SIG-M5 (cell line): ENCODE measurements around the gene PFDN6.
A peak's percentile ranks its signal among the peaks of the same experiment; 100 is the strongest.
"Not testable (repeated sequence)": the region's sequence is repeated elsewhere in the genome, so short reads cannot be mapped to it uniquely, and the experiment has no call there.

ENCODE experiments used
- DNase-seq: peaks from one replicate; lab custom pipeline; 2025; lab: John Stamatoyannopoulos, UW

Gene PFDN6

DNA sequence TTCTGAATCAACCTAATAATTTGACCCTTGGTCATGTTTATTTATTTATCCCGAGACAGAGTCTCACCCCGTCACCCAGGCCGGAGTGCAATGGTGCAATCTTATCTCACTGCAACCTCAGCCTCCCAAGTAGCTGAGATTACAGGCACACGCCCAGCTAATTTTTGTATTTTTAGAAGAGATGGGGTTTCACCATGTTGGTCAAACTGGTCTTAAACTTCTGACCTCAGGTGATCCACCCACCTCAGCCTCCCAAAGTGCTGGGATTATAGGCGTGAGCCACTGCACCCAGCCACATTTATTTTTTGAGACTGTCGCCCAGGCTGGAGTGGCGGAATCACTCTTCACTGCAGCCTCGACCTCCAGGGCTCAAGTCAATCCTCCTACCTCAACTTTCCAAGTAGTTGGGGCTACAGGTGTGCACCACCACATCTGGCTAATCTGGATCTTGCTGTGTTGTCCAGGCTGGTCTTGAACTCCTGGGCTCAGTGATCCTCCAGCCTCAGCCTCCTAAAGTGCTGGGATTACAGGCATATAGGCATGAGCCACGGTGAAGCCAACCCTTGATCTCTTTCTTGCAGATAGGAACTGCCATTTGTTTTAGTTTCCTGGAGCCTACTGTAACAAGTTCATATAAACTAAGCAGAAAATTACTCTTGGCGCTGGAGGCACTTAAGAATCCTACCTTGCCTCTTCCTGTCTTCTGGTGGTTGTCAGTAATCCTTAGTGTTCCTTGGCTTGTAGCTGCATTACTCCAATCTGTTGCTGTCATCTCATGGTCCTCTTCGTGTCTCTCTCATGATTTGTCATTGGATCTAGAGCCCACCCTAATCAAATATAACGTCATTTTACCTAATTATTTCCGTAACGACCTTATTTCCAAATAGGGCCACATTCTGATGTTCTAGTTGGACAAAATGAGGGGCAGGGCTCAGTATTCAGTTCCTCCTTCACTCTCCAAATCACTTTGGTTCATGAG, 15.2 kb upstream of the PFDN6 start:
- DNase-seq, result no peak

DNA sequence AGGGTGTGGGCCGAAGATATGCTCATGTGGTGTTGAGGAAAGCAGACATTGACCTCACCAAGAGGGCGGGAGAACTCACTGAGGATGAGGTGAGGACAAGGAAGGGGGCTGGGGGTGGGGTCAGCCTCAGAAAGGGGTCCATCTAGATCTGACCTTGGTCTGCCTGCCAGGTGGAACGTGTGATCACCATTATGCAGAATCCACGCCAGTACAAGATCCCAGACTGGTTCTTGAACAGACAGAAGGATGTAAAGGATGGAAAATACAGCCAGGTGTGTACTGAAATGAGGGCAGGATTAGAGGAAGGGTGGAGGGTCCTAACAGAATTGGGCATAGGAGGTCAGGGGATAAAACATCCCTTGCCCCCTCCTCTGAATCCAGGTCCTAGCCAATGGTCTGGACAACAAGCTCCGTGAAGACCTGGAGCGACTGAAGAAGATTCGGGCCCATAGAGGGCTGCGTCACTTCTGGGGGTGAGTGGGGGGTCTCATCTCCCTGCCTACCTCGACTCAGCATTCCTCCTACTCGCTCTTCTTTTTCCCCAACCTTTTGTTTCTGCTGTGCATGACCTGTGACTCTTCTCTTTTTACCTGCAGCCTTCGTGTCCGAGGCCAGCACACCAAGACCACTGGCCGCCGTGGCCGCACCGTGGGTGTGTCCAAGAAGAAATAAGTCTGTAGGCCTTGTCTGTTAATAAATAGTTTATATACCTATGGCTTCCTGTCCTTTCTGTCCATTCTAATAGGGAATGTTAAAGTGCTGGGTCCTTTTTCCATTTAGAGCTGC, 13.4 kb upstream of the PFDN6 start:
- not testable (repeated sequence) for DNase-seq

DNA sequence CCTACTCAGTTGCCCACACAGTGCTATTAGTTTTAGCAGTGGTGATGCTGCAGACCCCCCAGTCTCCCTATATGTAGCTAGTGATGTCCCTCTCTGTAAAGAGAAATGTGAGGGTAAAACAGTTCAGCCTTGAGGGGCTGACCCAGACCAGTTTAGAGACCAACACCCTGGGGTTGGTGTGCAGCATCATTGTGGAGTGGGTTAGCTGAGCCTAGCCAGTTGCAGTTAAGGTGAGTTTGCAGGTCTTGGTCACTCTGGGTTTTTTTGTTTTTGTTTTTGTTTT, 12.9 kb upstream of the PFDN6 start:
- no peak for DNase-seq

DNA sequence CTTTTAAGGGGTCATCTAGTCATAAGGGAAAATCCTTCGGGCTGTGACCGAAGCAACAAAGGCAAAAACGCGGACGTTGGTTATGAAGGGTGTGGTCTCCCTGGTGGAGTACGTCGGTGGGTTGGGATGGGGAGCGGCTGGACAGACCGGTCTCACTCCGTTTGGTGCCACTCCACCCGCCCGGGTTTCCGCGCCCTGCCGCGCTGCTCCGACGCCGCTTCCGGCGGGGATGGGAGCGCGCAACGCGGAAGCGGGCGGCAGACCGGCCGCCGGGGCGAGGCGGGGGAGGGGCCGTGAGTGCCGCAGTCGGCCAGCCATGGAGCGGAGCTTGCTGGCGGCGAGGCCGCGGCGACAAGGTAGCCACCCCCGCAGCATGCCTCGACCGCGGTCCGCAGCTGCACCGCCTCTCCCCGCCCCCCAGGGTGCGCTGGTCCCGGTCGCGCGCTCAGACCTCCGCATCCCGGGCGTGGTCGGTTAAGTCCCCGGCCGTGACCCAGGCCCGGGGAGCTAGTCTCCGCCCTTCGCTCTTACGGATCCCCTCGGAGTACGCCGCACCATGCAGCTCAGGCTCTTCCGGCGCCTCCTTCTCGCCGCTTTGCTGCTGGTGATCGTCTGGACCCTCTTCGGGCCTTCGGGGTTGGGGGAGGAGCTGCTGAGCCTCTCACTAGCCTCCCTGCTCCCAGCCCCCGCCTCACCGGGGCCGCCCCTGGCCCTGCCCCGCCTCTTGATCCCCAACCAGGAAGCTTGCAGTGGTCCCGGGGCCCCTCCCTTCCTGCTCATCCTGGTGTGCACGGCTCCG, 12.3 kb upstream of the PFDN6 start, which contains the start of gene B3GALT4:
B3GALT4 (plus strand) TSS at position 260 of the 799 bp plus-strand sequence; CDS start at position 557, 297 bp downstream.
- peak; percentile 9 for DNase-seq

DNA sequence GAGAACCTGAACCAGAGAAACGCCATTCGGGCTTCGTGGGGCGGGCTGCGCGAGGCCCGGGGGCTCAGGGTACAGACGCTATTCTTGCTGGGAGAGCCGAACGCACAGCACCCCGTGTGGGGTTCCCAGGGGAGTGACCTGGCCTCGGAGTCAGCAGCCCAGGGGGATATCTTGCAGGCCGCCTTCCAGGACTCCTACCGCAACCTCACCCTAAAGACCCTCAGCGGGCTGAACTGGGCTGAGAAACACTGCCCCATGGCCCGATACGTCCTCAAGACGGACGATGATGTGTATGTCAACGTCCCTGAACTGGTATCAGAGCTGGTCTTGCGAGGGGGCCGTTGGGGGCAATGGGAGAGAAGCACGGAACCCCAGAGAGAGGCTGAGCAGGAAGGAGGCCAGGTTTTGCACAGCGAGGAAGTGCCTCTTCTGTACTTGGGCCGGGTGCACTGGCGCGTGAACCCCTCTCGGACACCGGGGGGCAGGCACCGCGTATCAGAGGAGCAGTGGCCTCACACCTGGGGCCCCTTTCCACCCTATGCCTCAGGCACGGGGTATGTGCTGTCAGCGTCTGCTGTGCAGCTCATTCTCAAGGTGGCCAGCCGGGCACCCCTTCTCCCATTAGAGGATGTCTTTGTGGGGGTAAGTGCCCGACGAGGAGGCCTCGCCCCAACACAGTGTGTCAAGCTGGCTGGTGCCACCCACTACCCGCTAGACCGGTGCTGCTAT, 11.6 kb upstream of the PFDN6 start:
- DNase-seq, result no peak

DNA sequence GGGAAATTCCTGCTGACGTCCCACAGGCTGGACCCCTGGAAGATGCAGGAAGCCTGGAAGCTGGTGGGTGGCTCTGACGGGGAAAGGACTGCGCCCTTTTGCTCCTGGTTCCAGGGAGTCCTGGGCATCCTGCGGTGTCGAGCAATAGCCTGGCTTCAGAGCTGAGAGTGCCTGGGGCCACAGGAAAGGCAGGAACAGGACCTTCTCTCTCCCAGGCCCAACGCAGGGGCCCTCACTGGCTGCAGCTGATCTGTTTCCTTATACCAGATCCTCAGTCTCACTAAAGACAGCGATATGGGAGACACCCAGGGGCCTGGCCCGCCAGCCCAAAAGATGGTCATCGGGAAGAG, 11.0 kb upstream of the PFDN6 start:
- no peak for DNase-seq

DNA sequence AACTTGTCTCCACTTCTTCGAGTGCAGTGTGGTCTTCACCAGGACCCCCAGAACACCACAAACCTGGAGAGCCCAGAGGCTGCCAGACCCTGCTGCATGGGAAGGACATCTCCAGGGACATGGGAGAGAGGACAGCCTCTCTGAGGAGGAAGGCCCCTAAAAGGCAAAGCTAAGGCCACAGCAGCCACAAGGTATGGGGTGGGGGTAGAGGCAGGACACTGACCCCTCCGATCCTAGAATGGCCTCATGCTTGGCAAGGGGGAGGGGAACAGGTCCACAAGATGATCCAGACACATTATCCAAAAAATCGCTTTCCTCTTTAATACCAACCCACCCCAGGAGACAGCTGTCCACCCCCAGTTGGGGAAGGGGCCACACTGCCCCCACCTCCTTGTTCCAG, 10.6 kb upstream of the PFDN6 start:
- no peak for DNase-seq

DNA sequence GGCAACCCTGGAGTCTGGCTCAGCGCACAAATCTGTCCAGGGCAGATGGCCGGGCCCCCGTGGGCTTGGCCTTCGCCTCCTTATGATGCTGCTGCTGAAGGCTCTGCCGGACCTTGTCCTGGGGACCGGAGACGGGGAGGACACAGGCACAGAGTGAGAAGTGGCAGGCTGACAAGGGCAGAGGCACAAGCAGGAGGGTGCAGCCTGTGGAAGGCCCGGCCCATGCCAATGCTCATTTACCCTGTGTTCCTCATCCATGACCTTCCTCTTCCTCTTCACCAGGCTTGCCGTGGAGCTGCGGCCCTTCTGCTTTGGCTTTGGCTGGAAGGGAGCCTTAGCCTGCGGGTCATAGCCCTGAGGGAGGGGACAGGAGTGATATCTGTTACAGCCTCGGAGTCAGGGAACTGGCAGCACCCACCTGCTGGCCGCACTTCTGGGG, 10.1 kb upstream of the PFDN6 start:
- no peak for DNase-seq

DNA sequence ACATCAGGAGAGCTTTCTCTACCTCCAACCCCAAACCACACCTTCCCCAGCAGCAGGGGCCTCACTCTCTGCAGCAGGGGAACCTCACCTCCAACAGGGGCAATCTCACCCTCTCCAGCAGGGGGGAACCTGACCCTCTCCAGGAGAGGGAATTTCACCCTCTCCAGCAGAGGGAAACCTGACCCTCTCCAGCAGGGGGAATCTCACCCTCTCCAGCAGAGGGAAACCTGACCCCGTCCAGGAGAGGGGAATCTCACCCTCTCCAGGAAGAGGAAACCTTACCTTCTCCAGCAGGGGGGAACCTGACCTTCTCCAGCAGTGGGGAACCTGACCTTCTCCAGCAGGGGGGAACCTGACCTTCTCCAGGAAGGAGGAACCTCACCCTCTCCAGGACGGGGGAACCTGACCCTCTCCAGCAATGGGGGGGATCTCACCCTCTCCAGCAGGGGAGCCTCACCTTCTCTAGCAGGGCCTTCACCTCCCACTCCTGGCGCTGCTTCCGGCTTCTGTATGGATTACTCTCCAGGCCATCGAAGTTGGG, 9.4 kb upstream of the PFDN6 start:
- DNase-seq, result no peak

DNA sequence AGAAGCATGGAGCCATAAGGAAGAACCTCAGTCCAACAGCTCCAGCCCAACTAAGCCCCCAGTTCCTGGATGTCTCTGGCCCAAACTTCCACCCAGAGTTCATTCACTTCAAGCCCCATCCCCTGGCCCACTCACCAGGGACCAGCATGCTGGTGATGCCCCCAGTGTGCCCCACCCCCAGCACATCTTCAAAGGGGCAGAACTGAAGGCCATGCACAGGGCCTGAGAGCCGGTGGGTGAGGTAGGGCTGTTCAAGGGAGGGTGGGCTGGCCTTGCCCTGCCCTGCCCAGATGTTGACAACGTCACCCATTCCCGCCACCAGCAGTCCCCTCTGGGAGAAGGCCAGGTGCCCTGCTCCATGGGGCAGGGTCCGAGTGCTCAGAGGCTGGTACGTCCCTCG, 8.9 kb upstream of the PFDN6 start:
- DNase-seq, result no peak

DNA sequence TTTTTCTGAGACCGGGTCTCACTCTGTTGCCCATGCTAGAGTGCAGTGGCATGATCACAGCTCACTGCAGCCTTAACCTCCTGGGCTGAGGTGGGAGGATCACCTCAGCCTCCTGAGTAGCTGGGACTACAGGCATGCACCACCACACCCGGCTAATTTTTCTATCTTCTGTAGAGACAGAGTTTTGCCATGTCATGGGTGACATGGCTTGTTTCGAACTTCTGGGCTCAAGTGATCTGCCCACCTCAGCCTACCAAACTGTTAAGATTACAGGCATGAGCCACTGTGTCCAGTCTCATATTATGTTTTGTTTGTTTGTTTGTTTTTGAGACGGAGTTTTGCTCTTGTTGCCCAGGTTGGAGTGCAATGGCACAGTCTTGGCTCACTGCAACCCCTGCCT, 4.2 kb upstream of the PFDN6 start:
- not testable (repeated sequence) for DNase-seq

DNA sequence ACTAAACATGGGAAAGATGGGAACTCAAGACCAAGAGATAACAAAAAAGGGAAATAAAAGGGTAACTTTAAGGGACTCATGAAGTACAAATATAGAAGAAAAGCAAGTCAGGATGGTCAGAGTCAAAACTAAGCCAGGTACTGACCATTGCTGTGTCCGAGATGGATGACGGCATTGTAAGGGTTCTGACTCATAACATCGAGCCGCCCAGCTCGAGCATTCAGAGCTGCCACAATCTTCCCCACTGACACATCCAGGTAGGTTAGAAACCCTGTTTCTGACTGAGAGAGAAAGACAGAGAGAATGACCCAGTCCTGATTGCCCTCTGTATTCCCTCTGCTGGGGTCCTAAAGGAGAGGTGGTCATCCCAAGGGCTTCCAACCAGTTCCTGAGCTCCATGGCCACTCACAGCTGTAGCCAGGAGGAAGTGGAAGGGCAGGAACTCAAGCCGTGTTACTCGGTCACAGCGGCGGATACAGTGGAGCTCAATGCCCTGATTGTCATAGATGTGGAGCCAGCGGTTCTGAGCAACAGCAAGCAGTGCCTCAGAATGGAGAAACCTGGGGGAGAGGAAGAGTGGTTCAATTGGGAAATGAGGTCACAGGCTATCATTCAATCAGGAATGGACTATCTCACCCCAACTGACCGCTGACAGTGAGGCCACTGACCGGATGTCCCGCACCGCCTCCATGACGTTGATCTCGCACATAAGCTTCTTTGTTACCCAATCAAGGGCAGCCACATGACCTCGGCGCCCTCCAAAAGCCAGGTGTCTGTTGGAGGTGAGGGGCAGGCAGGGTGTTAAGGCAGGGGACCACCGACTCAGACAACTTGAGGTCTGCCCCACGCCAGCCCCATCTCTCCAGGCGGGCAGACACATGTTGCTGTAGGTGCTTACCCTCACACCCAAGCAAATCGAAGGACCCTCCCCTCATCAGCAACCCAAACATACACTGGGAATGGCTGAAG, 2.2 kb upstream of the PFDN6 start:
- DNase-seq, result no peak

DNA sequence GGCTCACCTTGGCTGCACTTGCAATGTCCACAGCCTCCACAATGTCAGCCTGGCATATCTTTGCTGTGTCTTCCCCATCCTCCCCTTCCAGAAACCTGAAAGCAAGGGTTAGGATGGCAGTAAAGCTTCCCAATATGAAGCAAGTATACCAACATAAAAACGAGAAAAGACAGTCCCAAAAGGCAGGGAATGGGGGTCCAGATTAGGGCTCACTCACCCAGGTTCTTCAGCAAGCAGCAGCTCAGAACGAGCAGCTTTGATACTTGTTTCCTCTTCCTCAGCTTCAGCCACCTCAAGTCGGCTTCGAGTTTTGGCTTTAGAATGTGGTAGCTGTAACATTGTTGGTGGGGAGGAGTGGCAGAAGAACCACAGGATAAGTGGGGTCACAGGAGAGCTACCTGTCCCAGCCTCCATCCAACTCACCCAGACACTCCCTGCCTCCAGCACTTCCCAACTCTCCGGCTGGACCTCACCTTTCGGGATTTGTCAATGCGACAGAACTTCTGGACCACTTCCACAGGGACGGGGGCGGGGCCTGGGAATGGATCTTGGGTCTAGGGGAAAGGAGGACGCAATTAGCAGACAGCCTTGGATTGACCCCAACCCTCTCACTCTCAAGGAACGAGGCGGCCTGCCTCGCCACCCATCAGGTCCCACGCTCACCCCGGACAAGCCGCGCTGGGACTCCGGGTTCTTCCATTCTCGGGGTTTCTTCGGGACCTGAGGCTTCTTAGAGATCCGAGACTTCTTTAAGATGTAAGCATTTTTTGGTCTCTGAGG, 1.1 kb upstream of the PFDN6 start:
- no peak for DNase-seq

DNA sequence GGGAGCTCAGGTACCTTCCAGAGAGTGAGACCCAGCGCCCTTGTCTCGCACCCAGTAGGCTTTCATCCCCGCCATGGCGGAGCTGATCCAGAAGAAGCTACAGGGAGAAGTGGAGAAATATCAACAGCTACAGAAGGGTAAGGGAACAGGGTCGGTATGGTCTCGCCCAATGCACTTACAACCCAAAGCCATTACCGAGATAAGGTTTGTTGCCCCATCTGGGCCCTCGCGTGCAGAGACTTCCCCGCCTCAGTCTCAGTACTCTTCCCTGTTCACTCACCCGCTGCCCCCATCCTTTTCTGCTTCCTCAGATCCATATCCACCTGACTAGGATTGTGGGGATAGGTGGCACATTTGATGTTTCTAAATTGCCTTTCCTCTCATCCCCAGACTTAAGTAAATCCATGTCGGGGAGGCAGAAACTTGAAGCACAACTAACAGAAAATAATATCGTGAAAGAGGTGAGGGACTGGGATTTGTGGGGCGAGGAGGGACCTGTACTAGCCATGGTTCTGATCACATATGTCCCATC, 449 bp downstream of the PFDN6 start:
- no peak for DNase-seq

DNA sequence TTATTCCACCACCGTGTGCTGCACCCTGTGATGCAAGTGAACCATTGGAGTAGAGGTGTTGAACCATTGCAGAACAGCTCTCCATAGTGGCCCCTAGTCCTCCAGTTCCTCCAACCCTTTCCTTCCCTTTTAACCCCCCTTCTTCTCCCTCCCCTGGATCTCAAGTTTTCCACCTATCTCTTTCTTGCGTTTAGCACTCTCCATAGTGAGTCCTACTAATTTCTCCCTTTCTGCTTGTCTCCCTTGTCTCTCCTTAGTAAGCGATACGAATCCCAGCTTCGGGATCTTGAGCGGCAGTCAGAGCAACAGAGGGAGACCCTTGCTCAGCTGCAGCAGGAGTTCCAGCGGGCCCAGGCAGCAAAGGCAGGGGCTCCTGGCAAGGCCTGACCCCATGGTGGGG, 1.1 kb downstream of the PFDN6 start:
- DNase-seq, result no peak

DNA sequence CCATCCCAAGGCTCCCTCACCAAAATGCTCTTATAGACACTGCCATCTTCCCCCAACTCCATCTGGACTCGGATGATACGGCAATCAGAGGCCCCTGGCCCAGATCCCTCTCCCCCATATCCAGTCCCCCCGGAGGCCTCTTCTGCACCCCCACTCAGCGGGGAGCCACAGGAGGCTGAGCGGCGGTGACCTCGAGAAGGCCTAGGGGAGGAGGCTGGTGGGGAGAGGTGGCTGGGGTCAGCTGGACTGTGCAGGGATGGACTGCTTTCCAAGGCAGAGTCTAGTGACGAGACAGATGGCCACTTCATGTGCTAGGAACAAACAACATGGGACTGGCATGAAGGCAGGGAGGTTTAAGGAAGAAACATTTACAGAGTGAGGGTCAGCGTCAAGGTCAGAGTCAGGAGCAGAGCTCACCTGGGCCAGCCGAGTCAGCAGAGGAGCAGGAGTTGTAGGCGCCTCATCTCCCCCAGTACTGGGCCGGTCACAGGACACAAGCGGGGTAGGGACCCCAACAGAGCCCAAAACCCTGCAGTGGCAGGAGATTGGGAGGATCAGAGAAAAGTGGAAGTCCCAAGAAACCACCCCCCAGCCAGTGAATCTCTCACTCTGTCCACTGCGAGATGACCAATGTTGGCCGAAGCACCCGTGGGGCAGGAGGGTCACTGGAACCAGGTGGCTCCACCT, 3.7 kb downstream of the PFDN6 start:
- no peak for DNase-seq

DNA sequence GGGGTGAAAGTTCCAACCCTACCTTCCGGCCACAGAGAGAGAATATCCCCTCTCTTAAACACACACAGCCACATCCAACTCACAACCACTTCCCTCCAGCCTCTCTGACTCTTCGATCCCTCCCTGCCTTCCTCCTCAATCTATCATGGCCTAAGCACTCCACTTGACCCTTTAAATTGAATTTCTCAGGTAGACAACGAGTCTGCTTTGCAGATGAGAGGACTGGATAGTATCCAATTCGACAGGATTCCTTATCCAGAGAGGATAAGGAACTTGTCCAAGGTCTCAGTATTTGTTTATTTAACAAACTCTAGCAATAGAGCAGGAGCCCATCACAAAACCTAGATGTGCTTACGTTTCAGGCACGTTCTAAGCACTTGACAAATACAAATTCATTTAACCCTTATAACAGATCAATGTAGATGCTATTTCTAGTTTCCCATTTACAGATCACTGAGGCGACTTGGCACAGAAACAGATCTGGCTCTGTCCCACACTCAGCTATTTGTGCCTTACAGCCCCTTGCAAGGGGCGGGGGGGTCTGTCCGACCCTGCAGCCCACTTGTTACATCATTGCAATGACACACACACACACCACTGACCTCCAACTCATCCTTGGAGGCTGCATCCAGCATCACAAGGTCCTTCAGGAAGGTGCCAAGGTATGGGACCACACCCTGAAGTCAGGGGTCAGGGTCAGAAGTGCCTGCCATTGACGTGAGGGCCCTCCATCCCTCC, 4.9 kb downstream of the PFDN6 start:
- DNase-seq, result no peak
